Activated CD4-positive, alpha-beta T cell treated with anti-CD3 and anti-CD28 coated beads for 24 hours (primary cell): ENCODE data around the gene IL1B.

ENCODE experiments used
- DNase-seq, 2 donors: peaks; one replicate each; pipeline ENCODE4 v3.0.0-alpha.2; 2020; ENCODE audit warnings: low read depth in 2 of 2

The IL1B gene

DNA sequence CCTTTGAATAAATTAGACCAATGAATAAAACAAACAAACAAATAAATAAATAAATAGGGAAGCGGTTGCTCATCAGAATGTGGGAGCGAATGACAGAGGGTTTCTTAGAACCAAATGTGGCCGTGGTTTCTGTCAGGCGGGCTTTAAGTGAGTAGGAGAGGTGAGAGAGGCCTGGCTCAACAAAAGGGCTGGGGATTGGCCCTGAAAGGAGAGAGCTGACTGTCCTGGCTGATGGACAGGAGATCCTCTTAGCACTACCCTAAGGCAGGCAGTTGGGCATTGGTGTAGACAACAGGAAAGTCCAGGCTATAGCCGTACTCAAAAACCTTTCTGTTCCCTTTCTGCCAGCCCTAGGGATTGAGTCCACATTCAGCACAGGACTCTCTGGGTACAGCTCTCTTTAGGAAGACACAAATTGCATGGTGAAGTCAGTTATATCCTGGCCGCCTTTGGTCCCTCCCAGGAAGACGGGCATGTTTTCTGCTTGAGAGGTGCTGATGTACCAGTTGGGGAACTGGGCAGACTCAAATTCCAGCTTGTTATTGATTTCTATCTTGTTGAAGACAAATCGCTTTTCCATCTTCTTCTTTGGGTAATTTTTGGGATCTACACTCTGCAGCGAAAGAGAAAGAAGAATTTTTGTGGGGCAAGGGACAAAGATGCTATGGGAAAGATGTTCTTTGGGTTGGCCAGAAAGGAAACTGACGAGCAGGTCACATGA lies 6.5 kb downstream of the IL1B start:
- DNase-seq: no peak

- DNase-seq: no peak
These were observed 7.2 kb downstream of the IL1B start for GRCh38 chr2:112829101-112829960.

DNA sequence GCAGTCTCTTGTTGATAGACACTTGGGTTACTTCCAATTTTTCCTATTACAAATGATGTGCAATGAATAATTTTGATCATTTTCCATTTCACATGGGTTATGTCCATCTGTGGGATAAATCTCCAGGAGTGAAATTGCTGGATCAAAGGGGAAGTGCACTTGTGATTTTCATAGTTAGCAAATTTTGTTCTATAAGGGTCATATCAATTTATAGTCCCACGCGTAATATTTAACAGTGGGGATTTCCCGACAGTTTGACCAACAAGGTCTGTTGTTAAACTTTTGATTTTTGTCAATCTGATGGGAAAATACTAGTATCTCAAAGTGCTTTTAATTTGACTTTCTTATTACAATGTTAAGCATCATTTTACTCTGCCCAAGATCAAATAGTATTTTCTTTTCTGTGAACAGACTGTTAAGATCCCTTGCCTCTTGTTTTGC lies 8.3 kb downstream of the IL1B start:
- DNase-seq: no peak

DNA sequence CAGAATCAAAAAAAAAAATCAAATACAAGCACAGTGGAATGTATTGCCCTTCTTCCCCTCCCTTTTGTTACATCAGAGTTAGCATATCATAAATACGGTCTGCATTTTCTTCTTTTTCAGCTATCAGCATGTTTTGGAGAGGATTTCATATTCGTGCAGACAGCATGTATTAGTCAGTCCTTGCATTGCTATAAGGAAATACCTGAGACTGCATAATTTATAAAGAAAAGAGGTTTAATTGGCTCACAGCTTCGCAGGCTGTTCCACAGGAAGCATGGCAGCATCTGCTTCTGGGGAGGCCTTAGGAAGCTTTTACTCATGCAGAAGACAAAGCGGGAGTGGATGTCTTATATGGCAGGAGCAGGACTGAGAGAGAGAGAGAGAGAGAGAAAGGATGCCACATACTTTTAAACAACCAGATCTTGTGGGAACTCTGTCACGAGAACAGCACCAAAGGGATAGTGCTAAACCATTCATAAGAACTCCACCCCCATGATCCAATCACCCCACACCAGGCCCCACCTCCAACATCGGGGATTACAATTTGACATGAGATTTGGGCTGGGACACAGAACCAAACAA lies 8.9 kb downstream of the IL1B start:
- DNase-seq: no peak

DNA sequence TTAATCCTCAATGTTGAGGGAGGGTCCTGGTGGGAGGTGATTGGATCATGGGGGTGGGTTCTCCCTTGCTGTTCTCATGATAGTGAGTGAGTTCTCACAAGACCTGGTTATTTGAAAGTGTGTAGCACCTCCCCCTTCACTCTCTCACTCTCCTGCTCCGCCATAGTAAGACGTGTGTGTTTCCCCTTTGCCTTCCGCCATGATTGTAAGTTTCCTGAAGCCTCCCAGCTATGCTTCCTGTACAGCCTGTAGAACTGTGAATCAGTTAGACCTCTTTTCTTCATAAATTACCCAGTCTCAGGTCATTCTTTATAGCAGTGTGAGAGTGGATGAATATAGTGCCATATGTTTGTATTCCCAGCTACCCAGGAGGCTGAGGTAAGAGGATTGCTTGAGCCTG lies 9.6 kb downstream of the IL1B start:
- no peak for DNase-seq

- DNase-seq: no peak
These were observed 10.9 kb downstream of the IL1B start for GRCh38 chr2:112825706-112826105.

GRCh38 chr2:112824694-112825085 lies 11.9 kb downstream of the IL1B start:
- no peak for DNase-seq

- DNase-seq: no peak
These were observed 14.9 kb downstream of the IL1B start for GRCh38 chr2:112821682-112822081.

- peak in 1 of 2 donors; percentile 25 for DNase-seq
These were observed 15.4 kb downstream of the IL1B start for GRCh38 chr2:112821142-112821541.

- DNase-seq: no peak
These were observed 16.2 kb downstream of the IL1B start for GRCh38 chr2:112820343-112820742.

DNA sequence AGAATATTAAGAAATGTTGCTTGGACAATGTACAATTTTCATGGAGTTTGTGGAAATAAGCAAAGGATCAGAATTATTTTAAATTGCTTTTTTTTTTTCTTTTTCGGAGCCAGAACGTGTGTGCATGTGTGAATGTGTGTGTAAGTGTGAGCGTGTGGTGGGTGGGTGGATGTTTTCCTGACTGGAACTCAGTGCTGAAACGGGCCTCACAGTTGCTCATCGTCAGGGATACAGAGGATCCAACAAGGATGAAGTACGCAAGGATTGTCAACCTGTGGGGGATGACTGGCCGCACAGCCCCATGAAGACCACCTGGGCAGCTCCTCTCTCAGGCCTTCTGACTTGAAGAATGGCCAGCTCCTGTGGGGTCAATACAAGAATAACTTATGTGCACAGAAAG lies 17.5 kb downstream of the IL1B start:
- no peak for DNase-seq

GRCh38 chr2:112818094-112818902 lies 18.3 kb downstream of the IL1B start:
- DNase-seq: no peak

GRCh38 chr2:112817082-112817689 lies 19.4 kb downstream of the IL1B start:
- DNase-seq: no peak

DNA sequence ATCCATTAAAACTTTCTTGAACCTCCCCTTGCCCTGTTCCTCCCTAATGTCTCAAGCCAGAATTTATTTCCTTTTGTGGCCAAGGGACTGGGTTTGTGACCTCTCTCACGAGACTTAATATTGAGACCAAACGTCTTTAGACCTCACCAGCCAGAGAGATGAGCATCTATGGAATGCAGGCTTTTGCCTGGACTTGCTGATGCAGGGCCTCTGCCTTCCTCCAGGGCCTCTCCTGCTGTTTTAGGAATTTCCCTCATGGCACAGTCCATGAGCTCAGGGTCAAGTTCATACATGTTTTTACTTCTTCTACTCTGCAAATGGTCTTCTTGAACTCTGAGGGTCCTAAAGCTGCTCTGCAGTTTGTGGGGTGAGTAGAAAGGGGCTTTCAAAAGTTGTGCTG lies 22.3 kb downstream of the IL1B start:
- DNase-seq: no peak

DNA sequence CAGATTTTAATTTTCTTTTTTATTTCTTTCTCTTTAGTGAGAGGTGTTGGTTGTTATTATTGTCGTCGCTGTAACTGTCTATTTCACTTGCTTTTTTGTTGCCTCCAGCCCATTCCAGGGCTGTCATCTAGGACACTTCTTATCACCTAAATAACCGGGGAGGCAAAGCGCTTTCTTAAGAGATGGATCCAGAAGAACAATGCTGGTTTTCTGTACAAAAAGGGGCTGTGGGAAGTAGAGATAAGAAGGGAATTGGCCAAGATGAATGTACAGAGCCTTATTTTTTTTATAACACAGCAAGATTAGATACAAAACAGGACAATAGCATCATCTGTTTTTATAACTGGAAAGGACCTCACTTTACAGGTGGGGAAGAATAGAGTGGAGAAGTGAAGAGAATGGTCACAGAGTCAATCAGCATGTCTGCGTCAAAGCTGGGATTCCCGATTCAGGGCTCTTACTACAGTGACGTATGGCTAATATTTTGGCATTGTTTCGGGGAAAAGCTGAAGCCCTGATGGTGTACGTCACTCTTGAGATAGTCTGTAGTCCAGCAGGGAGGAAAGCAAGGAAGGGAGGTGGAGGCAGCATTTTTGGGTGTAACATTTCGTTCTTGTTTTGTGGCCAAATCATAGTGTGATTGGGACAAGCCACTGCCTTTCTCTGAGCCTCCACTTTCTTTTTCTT lies 23.2 kb downstream of the IL1B start:
- no peak for DNase-seq

GRCh38 chr2:112812318-112813267 lies 24.0 kb downstream of the IL1B start:
- no peak for DNase-seq

DNA sequence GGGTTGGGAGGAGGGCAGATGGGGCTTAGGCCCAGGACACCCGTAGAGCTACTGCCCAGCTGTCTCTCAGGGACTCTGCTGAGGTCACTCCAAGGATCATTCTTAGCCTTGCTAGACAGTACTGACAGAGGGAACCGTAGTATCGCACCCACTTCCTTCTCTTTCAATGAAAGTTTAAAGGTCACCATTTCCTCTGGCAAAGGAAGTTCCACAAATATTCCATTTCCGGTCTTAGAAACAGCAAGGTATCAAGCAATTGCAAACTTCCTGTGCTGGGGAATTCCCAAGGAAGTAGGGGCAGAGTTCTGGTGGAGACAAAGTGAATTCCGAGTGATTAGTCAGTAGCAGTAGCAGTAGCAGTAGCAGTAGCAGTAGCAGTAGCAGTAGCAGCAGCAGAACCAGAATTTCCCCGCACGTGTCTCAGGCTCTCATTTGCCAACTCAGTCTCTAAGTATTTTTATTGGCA lies 24.7 kb downstream of the IL1B start:
- DNase-seq: no peak

GRCh38 chr2:112811276-112811831 lies 25.2 kb downstream of the IL1B start:
- no peak for DNase-seq

GRCh38 chr2:112809112-112809511 lies 27.5 kb downstream of the IL1B start:
- no peak for DNase-seq
